SK-N-SH treated with all-trans-retinoic acid at 6 μM for 48 hours (cell line): ENCODE results near the gene SPECC1L.

ENCODE experiments used
- ARNTL ChIP-seq: fragments of 450-650 bp; formaldehyde crosslinking; IDR thresholded peaks from 2 replicates; pipeline ENCODE4 v1.5.0; 2020; ENCODE audit warnings: low read depth, mild to moderate bottlenecking, moderate library complexity, borderline replicate concordance
- CREB5 ChIP-seq: fragments of 250-450 bp; sonication (Bioruptor Pico); IDR thresholded peaks from 2 replicates; pipeline ENCODE4 v1.5.1; 2020; ENCODE audit warnings: low read depth, mild to moderate bottlenecking, moderate library complexity
- CSDC2 ChIP-seq: fragments of 250-450 bp; sonication (Bioruptor Pico); IDR thresholded peaks from 2 replicates; pipeline ENCODE4 v1.5.0; 2020; ENCODE audit warnings: mild to moderate bottlenecking, moderate library complexity
- OSR1 ChIP-seq: fragments of 250-450 bp; sonication (Bioruptor Pico); IDR thresholded peaks from 2 replicates; pipeline ENCODE4 v1.8.0; 2022; ENCODE audit warnings: moderate library complexity, mild to moderate bottlenecking, inconsistent platforms
- PATZ1 ChIP-seq: fragments of 250-450 bp; sonication (Bioruptor Pico); IDR thresholded peaks from 2 replicates; pipeline ENCODE4 v1.8.0; 2020; ENCODE audit warnings: mild to moderate bottlenecking, moderate library complexity, borderline replicate concordance
- PPARA ChIP-seq: fragments of 250-450 bp; sonication (Bioruptor Pico); IDR thresholded peaks from 2 replicates; pipeline ENCODE4 v1.5.0; 2020; ENCODE audit warnings: mild to moderate bottlenecking, borderline replicate concordance
- TOX ChIP-seq: fragments of 250-450 bp; sonication (Bioruptor Pico); IDR thresholded peaks from 2 replicates; pipeline ENCODE4 v1.8.0; 2021; ENCODE audit warnings: mild to moderate bottlenecking, moderate library complexity, borderline replicate concordance
- ZFP30 ChIP-seq: fragments of 450-650 bp; formaldehyde crosslinking; IDR thresholded peaks from 2 replicates; pipeline ENCODE4 v1.5.0; 2022; ENCODE audit warnings: mild to moderate bottlenecking, moderate library complexity
- ZNF565 ChIP-seq: fragments of 450-650 bp; formaldehyde crosslinking; conservative IDR thresholded peaks from 2 replicates; pipeline ENCODE4 v1.5.0; 2020; ENCODE audit warnings: low read depth, mild to moderate bottlenecking, moderate library complexity
- ZNF70 ChIP-seq: fragments of 450-650 bp; formaldehyde crosslinking; IDR thresholded peaks from 2 replicates; pipeline ENCODE4 v1.5.0; 2020; ENCODE audit warnings: mild to moderate bottlenecking, moderate library complexity

GRCh38 chr22:24282401-24282800 lies 11.8 kb downstream of the SPECC1L start:
- TF ChIP-seq ARNTL (CRISPR knock-in tag) (no peak), ZFP30 (CRISPR knock-in tag) (no peak), CREB5 (CRISPR knock-in tag) (no peak), PATZ1 (CRISPR knock-in tag) (no peak), ZNF70 (CRISPR knock-in tag) (no peak), CSDC2 (CRISPR knock-in tag) (no peak), PPARA (CRISPR knock-in tag) (no peak), ZNF565 (CRISPR knock-in tag) (no peak), OSR1 (CRISPR knock-in tag) (no peak), TOX (no peak)
